Mononuclear cell (primary cell): ENCODE measurements around the gene B4GALNT1. TPM values are rescaled to one million over a fixed set of nuclear protein-coding genes. Genes with fewer than 3 reads are reported as not detected.

Experiments
- H3K27me3 ChIP-seq: 2 replicates; pipeline ENCODE4 v1.6.0; 2011; ENCODE audit warnings: low read length, control low read depth; ENCODE audit not compliant: insufficient read depth
- H3K4me1 ChIP-seq: 2 replicates; pipeline ENCODE4 v1.5.1; 2011; ENCODE audit warnings: mild to moderate bottlenecking, low read length, control low read depth; ENCODE audit not compliant: insufficient read depth
- H3K4me3 ChIP-seq: 2 replicates; pipeline ENCODE4 v1.5.1; 2011; ENCODE audit warnings: mild to moderate bottlenecking, low read length, moderate library complexity
- H3K9me3 ChIP-seq: 2 replicates; pipeline ENCODE4 v1.5.1; 2011; ENCODE audit warnings: low read depth, mild to moderate bottlenecking, control low read depth, low read length
- total RNA-seq: library from RNA; depleted of rRNA; stranded (reverse); fragments of >200 nt; gene quantifications from one replicate; pipeline ENCODE4 v1.2.3, GENCODE V29; 2012

Gene B4GALNT1
- total RNA-seq, 1 donor = under 0.01 TPM

GRCh38 chr12:57627501-57628279, 5.3 kb downstream of the B4GALNT1 start:
- no peaks in the 10 kb centered on the region for H3K9me3 ChIP-seq
- H3K4me3 ChIP-seq = no peak overlapping the region
- H3K27me3 ChIP-seq = peaks cover 96% of the 10 kb centered on the region
- H3K4me1 ChIP-seq = peaks cover 19% of the 10 kb centered on the region

DNA sequence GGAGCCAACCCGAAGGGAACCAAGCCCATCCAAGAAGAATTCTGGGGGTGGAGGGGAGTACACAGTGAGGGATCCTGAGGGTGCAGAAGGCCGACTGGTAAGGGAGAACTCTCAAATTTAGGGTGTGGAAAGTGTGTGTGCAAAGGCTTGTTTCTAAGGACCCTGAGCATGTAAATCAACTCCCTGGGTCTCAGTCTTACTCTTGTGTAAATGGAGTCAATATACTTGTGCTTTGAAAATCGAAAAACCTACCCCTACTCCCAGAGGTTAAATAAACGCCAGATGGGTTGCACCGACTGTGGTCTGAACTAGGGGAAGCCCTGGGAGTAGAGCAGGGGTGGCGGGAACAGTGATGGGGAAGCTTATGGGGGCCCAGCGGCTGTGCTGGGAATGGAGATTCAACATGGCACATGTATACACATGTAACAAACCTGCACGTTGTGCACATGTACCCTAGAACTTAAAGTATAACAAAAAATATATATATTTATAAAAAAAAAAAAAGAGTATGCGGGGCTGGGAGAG, 6.0 kb downstream of the B4GALNT1 start:
- H3K4me1 ChIP-seq = peaks cover 13% of the 10 kb centered on the region
- no peak overlapping the region for H3K4me3 ChIP-seq
- H3K27me3 ChIP-seq = peaks cover 96% of the 10 kb centered on the region
- H3K9me3 ChIP-seq = no peaks in the 10 kb centered on the region

DNA sequence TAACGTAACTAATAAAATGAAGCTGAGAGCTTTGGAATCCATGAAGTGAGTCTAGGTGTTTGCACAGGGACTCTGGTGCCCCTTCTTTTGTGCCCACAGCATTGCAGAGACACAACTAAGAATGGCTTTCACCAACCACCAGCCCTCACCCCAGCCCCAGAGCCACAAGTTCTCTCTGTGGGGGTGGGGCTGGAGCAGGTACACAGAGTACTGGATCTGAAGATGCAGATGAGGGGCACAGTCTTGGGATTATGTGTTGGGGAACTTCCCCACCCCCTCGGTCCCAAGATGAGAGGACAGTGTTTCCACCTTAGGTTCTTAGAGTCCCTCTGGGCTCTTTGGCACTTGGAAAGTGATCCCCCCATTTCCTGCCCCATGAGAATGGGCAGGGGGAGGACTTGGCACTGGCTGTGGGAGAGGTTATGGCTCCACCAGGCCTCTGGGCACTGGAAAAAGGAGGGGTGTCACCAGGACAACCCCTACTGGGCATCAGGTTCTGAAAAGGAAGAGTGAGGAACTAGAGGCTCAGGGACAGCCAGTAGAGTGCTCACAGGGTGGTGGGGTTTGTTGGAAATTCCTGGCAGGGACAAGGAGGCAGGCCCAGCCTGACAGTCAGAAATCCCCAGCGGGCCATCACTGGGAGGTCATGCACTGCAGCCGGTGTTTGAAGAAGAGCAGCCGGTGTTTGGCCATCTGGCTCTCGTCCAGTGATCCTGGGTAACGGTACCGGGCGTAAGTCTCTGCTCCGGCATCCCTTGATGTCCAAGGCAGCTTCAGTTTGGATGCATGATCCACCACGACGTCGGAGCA, 6.7 kb downstream of the B4GALNT1 start:
- H3K27me3 ChIP-seq = peaks cover 96% of the 10 kb centered on the region
- peaks cover 16% of the 10 kb centered on the region for H3K4me1 ChIP-seq
- H3K9me3 ChIP-seq = no peaks in the 10 kb centered on the region
- no peak overlapping the region for H3K4me3 ChIP-seq

DNA sequence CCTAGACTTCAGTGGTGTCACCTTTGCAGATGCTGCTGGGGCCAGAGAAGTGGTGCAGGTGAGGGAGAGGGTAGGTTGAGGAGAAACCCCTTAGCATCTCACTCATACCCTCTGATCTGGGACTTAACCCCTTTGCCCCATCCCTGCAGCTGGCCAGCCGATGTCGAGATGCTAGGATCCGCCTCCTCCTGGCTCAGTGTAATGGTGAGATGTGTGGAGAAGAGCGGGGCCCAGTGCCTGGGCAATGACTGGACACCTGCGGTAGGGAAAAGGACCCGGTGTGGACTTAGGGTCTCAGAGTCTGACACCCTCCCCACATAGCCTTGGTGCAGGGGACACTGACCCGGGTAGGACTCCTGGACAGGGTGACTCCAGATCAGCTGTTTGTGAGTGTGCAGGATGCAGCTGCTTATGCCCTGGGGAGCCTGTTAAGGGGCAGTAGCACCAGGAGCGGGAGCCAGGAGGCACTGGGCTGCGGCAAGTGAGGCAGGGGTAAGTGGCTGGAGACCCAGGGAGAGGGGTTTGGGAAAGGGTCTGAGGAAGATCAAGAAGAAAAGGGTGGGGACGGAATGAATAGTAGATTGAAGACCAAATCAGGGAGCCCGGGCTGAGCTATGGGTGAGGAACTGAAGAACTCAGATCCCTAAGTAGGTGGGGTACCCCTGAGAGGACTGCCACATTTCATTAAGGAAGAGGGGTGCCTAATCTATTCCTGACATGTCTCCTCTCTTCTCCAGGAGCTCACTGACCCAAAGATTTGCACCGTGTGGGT, 7.6 kb downstream of the B4GALNT1 start:
- Histone ChIP-seq H3K4me1 (peaks cover 25% of the 10 kb centered on the region), H3K4me3 (no peak overlapping the region), H3K27me3 (peaks cover 96% of the 10 kb centered on the region), H3K9me3 (no peaks in the 10 kb centered on the region)

GRCh38 chr12:57624441-57625220, 8.4 kb downstream of the B4GALNT1 start:
- H3K4me3 ChIP-seq = no peak overlapping the region
- peaks cover 98% of the 10 kb centered on the region for H3K27me3 ChIP-seq
- peaks cover 32% of the 10 kb centered on the region for H3K4me1 ChIP-seq
- no peaks in the 10 kb centered on the region for H3K9me3 ChIP-seq

DNA sequence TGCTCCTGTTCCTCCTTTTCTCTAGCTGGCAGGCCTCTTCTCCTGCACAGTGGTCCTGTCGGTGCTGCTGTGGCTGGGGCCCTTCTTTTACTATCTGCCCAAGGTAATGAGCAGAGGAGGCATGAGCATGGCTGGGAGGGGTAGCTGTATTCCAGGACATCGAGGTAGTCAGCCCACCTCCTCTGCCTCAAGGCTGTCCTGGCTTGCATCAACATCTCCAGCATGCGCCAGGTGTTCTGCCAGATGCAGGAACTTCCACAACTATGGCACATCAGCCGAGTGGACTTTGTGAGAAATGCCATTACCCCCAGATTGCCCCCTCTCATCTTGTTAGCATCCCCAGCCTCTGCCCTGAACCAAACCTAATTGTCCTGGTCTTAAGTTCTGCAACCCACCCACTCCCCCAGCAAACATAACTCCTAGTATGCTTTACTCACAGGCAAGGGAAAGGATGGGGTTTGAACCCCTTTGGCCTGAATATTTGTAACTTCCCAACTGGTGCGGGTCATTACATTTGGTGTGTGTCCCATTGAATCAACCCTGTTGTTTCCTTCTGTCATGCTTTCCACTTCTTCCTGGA, 9.1 kb downstream of the B4GALNT1 start:
- no peak overlapping the region for H3K4me3 ChIP-seq
- H3K27me3 ChIP-seq = peaks cover 99% of the 10 kb centered on the region
- peaks cover 36% of the 10 kb centered on the region for H3K4me1 ChIP-seq
- H3K9me3 ChIP-seq = no peaks in the 10 kb centered on the region

- H3K4me1 ChIP-seq = peaks cover 36% of the 10 kb centered on the region
- no peaks in the 10 kb centered on the region for H3K9me3 ChIP-seq
- peaks cover 99% of the 10 kb centered on the region for H3K27me3 ChIP-seq
- H3K4me3 ChIP-seq = no peak overlapping the region
Observed at GRCh38 chr12:57623385-57623784, 9.6 kb downstream of the B4GALNT1 start.

- no peaks in the 10 kb centered on the region for H3K9me3 ChIP-seq
- peaks cover 99% of the 10 kb centered on the region for H3K27me3 ChIP-seq
- no peak overlapping the region for H3K4me3 ChIP-seq
- H3K4me1 ChIP-seq = peaks cover 31% of the 10 kb centered on the region
Observed at GRCh38 chr12:57622293-57623245, 10.4 kb downstream of the B4GALNT1 start.

- no peak overlapping the region for H3K4me3 ChIP-seq
- H3K27me3 ChIP-seq = peaks cover 96% of the 10 kb centered on the region
- peaks cover 27% of the 10 kb centered on the region for H3K4me1 ChIP-seq
- H3K9me3 ChIP-seq = no peaks in the 10 kb centered on the region
Observed at GRCh38 chr12:57621497-57622292, 11.3 kb downstream of the B4GALNT1 start.

DNA sequence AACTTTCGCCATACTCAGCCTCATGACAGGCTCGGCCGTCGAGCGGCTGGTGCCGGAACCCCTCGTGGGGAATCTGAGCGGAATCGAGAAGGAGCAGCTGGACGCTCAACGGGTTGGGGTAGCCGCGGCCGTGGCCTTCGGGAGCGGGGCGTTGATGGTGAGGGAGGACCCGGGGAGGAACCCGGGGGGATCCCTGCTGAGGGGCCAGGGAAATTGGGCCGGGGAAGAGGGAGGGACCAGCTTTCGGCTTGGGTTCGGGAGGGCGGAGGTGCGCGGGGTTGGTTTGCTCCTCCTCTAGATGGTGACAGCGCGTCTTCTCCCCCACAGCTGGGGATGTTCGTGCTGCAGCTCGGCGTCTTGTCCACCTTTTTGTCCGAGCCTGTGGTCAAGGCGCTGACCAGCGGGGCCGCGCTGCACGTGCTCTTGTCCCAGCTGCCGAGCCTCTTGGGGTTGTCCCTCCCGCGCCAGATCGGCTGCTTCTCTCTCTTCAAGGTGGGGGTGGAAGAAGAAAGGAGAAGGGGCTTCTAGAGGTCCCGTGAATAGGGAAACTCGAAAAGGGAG, 12.0 kb downstream of the B4GALNT1 start:
- Histone ChIP-seq H3K4me3 (no peak overlapping the region), H3K9me3 (no peaks in the 10 kb centered on the region), H3K27me3 (peaks cover 90% of the 10 kb centered on the region), H3K4me1 (peaks cover 27% of the 10 kb centered on the region)

DNA sequence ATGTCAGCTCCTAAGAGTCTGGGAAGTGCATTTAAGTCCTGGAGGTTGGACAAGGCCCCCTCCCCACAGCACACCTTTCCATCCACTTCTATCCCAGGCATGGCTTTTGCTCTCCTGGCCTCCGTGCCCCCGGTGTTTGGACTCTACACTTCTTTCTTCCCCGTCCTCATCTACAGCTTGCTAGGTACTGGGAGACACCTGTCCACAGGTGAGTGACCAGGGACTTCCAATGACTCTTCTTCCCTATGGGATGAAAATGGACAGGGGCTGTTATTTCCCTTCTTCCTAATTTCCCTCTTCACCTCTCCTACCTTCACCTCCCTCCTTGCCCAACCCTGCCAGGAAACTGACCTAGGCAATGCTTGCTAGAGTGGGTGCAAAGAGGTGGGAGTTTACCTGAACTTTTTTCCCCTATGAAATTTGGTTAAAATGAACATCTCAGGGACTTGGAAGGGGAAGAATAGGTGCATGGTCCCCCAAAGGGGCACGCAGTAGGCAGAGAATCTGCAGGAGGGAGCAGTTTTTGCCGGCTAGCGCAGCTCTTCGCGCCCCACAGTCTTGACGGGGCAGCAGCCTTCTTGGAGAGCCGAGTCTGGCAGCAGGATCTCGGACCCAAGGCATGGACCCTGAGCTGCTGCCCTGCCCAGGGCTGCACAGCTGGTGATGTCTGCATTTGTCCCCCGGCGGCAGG, 12.6 kb downstream of the B4GALNT1 start:
- no peaks in the 10 kb centered on the region for H3K9me3 ChIP-seq
- peaks cover 83% of the 10 kb centered on the region for H3K27me3 ChIP-seq
- H3K4me3 ChIP-seq = no peak overlapping the region
- H3K4me1 ChIP-seq = peaks cover 27% of the 10 kb centered on the region
